A549 (cell line): Measurements from ENCODE around the gene SPPL2B.

ENCODE experiments used
- CHD2 ChIP-seq: fragments of 150-350 bp; IDR thresholded peaks from 2 replicates; pipeline ENCODE4 v1.6.1; 2014; ENCODE audit warnings: low read length; ENCODE audit not compliant: partially characterized antibody
- JUN ChIP-seq, 2 experiments: fragments of >200 bp; sonication (Bioruptor Twin); formaldehyde crosslinking; IDR thresholded peaks; 2 replicates in 1 of 2; 3 replicates in 1 of 2; pipeline ENCODE4 v1.6.1; 2016 to 2017
- TF ChIP-seq, protein P1 (sequence below): IDR thresholded peaks from 2 replicates; pipeline ENCODE4 v1.6.1; 2012; ENCODE audit warnings: low read depth, borderline replicate concordance

DNA sequence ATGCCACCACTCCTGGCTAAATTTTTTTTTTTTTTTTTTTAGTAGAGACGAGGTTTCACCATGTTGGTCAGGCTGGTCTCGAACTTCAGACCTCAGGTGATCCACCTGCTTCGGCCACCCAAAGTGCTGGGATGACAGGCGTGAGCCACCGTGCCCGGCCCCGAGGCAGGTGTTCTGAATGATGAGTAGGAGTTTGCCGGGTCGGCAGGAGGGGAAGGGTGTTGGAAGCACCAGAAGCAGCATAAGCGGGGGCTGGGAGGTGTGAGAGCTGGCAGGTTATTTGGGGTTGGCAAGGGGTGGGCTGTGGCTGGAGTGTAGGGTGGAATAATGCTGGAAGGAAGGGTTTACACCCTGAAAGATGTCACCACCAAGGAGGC is 1.8 kb downstream of the SPPL2B start:
- no peak for TF ChIP-seq JUN (IDR thresholded peaks at IDR 0.05)
- TF ChIP-seq, protein P1, sequence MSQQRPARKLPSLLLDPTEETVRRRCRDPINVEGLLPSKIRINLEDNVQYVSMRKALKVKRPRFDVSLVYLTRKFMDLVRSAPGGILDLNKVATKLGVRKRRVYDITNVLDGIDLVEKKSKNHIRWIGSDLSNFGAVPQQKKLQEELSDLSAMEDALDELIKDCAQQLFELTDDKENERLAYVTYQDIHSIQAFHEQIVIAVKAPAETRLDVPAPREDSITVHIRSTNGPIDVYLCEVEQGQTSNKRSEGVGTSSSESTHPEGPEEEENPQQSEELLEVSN, result no peak
- TF ChIP-seq CHD2, result no peak
